Panc1 (cell line): Measurements from ENCODE around the gene PDP2. TPM values are rescaled to one million over a fixed set of nuclear protein-coding genes. Genes with fewer than 3 reads are reported as not detected.

Experiments used
- ATAC-seq: fragments of 200-7000 bp; cut with Tn5 transposase; 2 replicates; pipeline ENCODE4 v1.9.1; 2020; ENCODE audit warnings: mild to moderate bottlenecking, moderate library complexity
- BruUV-seq: library from RNA; stranded (reverse); fragments of 400-500 nt; replicated peaks from 2 replicates; lab custom pipeline; 2021; lab: Mats Ljungman, UMichigan
- CTCF ChIA-PET: fragments of 300-600 bp; sonication (Branson Sonifier 250); formaldehyde crosslinking; loops from one replicate; lab custom pipeline; 2022; ENCODE audit warnings: antibody characterized with exemption; lab: Charles Lee
- POLR2A ChIA-PET: fragments of 300-600 bp; sonication (Branson Sonifier 250); formaldehyde crosslinking; loops from one replicate; lab custom pipeline; 2022; ENCODE audit warnings: antibody characterized with exemption; lab: Charles Lee
- DNase-seq: peaks from one replicate; pipeline ENCODE4 v3.0.0-alpha.2; 2010; ENCODE audit warnings: low read depth, low spot score
- H3K27ac ChIP-seq: 2 replicates; pipeline ENCODE4 v1.5.1; 2011; ENCODE audit warnings: mild to moderate bottlenecking, low read length, inconsistent platforms
- H3K27me3 ChIP-seq: fragments of 200-500 bp; sonication (Bioruptor generic); 2 replicates; pipeline ENCODE4 v1.6.0; 2014; ENCODE audit warnings: low read length, inconsistent platforms; ENCODE audit not compliant: control insufficient read depth, insufficient read depth
- H3K36me3 ChIP-seq: fragments of 200-500 bp; sonication (Bioruptor generic); 2 replicates; pipeline ENCODE4 v1.5.1; 2014; ENCODE audit warnings: inconsistent platforms, mild to moderate bottlenecking, low read length, moderate library complexity; ENCODE audit not compliant: control insufficient read depth, insufficient read depth
- H3K4me1 ChIP-seq: 2 replicates; pipeline ENCODE4 v1.5.1; 2011; ENCODE audit warnings: inconsistent platforms, mild to moderate bottlenecking, low read length, moderate library complexity; ENCODE audit not compliant: control insufficient read depth, insufficient read depth
- H3K4me3 ChIP-seq, 2 experiments: 2 replicates each; pipeline ENCODE4 v1.5.1; 2011 to 2012; ENCODE audit warnings: low read depth in 2 of 2, low read length in 2 of 2, mild to moderate bottlenecking in 2 of 2, inconsistent platforms in 1 of 2, moderate library complexity in 1 of 2
- H3K9me3 ChIP-seq: fragments of 200-500 bp; sonication (Bioruptor generic); 2 replicates; pipeline ENCODE4 v1.5.1; 2014; ENCODE audit warnings: low read depth, mild to moderate bottlenecking, inconsistent platforms, low read length, moderate library complexity; ENCODE audit not compliant: control insufficient read depth, insufficient read depth
- CTCF ChIP-seq: fragments of 450-650 bp; IDR thresholded peaks from 2 replicates; pipeline ENCODE4 v1.5.1; 2017; ENCODE audit warnings: mild to moderate bottlenecking
- POLR2AphosphoS5 ChIP-seq: IDR thresholded peaks from 2 replicates; pipeline ENCODE4 v1.6.1; 2012; ENCODE audit warnings: mild to moderate bottlenecking, low read depth, low read length, moderate library complexity
- REST ChIP-seq, 2 experiments: IDR thresholded peaks; 2 replicates each; pipeline ENCODE4 v1.6.1; 2011 to 2012; ENCODE audit warnings: low read depth in 2 of 2, control low read depth in 1 of 2, low read length in 1 of 2, mild to moderate bottlenecking in 1 of 2, moderate library complexity in 1 of 2; ENCODE audit not compliant: insufficient read depth in 1 of 2
- SIN3A ChIP-seq: IDR thresholded peaks from 2 replicates; pipeline ENCODE4 v1.6.1; 2012; ENCODE audit warnings: low read depth, mild to moderate bottlenecking, low read length, moderate library complexity, borderline replicate concordance; ENCODE audit not compliant: insufficient read depth
- TCF7L2 ChIP-seq: IDR thresholded peaks from 2 replicates; pipeline ENCODE4 v1.6.1; 2011; ENCODE audit warnings: mild to moderate bottlenecking, low read depth, low read length, inconsistent platforms
- in situ Hi-C: cut with HindIII; loops from 2 replicates; pipeline ENCODE4 v1.10.0; 2016; ENCODE audit warnings: low sequenced_read_pairs, low pct_unique_long_range_greater_than_20kb
- intact Hi-C: fragments of 100-400 bp; cut with micrococcal nuclease; formaldehyde crosslinking; loops from one replicate; pipeline ENCODE4 v1.10.0; 2022; ENCODE audit not compliant: unreplicated experiment
- total RNA-seq: library from RNA; stranded (reverse); gene quantifications from one replicate; pipeline ENCODE4 v1.2.1, GENCODE V29; 2021; ENCODE audit not compliant: unreplicated experiment

The PDP2 gene
- total RNA-seq, 1 experiment from 2014 or later, result 15.9 TPM

- Histone ChIP-seq H3K36me3 (no peaks in the 10 kb centered on the region), H3K4me1 (no peaks in the 10 kb centered on the region), H3K27ac (no peak overlapping the region), H3K4me3 (no peak overlapping the region), H3K9me3 (no peaks in the 10 kb centered on the region), H3K27me3 (no peaks in the 10 kb centered on the region)
- no TSS peak for BruUV-seq
- DNase-seq (no peak), ATAC-seq (no peak)
- POLR2A ChIA-PET, result no interaction called here
- TF ChIP-seq POLR2AphosphoS5, result no peak
- TF ChIP-seq SIN3A, result no peak
- no peak for TF ChIP-seq CTCF
- TF ChIP-seq REST (IDR thresholded peaks at IDR 0.05; ENCODE audit: insufficient read depth in 1 of 2, low read depth in 2 of 2, low read length in 1 of 2), result no peak
- CTCF ChIA-PET, result no interaction called here
- in situ Hi-C loops (no loop called here), intact Hi-C loops (no loop called here)
These were observed 9.3 kb downstream of the PDP2 start for GRCh38 chr16:66889622-66890021.

- H3K4me3 ChIP-seq, result no peak overlapping the region
- no peaks in the 10 kb centered on the region for H3K36me3 ChIP-seq
- DNase-seq (no peak), ATAC-seq (no peak)
- H3K4me1 ChIP-seq, result no peaks in the 10 kb centered on the region
- no TSS peak for BruUV-seq
- no peak overlapping the region for H3K27ac ChIP-seq
- in situ Hi-C loops, result no loop called here
- ChIA-PET CTCF (interaction anchor here (0.7 kb wide), 1 partner anchor 128 kb away, joined by 3 read pairs; no protein-coding TSS in a partner anchor), POLR2A (no interaction called here)
- no peaks in the 10 kb centered on the region for H3K27me3 ChIP-seq
- TF ChIP-seq REST (IDR thresholded peaks at IDR 0.05; ENCODE audit: insufficient read depth in 1 of 2, low read depth in 2 of 2, low read length in 1 of 2) (no peak), CTCF (no peak), SIN3A (no peak), POLR2AphosphoS5 (no peak), TCF7L2 (no peak)
- H3K9me3 ChIP-seq, result no peaks in the 10 kb centered on the region
- intact Hi-C loops, result no loop called here
These were observed 10.5 kb downstream of the PDP2 start for GRCh38 chr16:66890799-66891198.
